Urothelium cell line (cell line): Measurements from ENCODE around the gene MOAP1.
"Not testable (repeated sequence)": the region's sequence is repeated elsewhere in the genome, so short reads cannot be mapped to it uniquely, and the experiment has no call there.

Source experiments
- DNase-seq: peaks from one replicate; pipeline ENCODE4 v3.0.0; 2011; ENCODE audit warnings: low spot score, mixed read lengths
- FAIRE-seq: peaks from 2 replicates; lab custom pipeline; 2011; peaks lifted over from hg19 to GRCh38; lab: Jason Lieb, UNC

The MOAP1 gene, protein sequence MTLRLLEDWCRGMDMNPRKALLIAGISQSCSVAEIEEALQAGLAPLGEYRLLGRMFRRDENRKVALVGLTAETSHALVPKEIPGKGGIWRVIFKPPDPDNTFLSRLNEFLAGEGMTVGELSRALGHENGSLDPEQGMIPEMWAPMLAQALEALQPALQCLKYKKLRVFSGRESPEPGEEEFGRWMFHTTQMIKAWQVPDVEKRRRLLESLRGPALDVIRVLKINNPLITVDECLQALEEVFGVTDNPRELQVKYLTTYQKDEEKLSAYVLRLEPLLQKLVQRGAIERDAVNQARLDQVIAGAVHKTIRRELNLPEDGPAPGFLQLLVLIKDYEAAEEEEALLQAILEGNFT

DNA sequence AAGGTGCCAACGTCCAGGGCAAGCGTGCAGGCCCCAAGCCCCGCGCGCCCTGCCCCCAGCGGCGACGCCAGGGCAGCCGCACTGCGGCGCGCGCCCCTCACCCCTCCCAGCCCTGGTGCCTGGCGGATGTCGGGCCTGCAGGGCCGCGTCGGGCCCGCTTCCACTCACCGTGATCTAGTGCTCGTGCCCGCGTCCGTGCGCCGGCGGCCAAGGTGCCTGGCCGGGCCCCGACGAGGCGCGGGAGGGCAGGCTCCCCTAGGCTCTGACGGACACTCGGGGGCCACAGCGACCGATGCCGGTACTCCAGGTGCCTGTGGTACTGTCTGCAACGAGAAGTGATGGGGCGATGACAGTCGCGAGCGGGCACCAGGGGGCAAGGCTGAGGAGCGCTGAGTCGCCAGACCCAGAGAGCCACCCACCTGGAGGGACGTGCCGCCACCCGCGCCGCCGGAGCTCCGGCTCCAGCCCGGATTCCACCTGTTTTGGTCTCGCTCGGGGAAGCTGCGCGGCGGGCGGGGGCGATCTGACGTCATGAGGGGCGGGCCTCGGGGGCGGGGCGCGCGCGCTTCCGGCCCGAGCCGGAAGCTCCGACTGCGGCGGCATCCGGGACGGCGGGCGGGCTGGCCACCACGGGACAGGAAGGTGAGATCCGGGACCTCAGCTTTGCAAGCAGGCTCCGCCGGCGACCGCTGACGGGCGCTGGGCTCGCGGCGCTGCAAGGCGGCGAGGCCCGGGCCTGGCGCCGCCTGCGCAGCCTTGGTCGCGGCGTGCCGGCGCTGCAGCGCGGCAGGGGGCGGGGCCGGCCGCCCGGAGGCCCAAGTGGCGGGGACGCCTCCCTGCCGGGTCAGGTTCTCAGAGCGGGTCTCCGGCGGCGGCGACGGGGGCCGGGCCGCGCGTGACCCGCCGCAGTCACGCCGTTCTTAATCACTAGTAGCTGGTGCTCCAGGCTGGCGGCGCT lies at the start of gene MOAP1, which contains the start of gene LYSET:
TSS of gene MOAP1 (minus strand) at position 507 of the 958 bp plus-strand sequence. CDS start 655 bp downstream, outside the sequence.
TSS of gene LYSET (plus strand) at position 927 of the 958 bp plus-strand sequence. CDS start 89 bp downstream, outside the sequence.
- FAIRE-seq, result no peak
- DNase-seq, result peak; percentile 85

GRCh38 chr14:93233078-93233477 lies 48.4 kb upstream of the MOAP1 start:
- not testable (repeated sequence) for DNase-seq, FAIRE-seq

GRCh38 chr14:93232159-93232558 lies 47.5 kb upstream of the MOAP1 start:
- DNase-seq, result no peak
- FAIRE-seq, result no peak

DNA sequence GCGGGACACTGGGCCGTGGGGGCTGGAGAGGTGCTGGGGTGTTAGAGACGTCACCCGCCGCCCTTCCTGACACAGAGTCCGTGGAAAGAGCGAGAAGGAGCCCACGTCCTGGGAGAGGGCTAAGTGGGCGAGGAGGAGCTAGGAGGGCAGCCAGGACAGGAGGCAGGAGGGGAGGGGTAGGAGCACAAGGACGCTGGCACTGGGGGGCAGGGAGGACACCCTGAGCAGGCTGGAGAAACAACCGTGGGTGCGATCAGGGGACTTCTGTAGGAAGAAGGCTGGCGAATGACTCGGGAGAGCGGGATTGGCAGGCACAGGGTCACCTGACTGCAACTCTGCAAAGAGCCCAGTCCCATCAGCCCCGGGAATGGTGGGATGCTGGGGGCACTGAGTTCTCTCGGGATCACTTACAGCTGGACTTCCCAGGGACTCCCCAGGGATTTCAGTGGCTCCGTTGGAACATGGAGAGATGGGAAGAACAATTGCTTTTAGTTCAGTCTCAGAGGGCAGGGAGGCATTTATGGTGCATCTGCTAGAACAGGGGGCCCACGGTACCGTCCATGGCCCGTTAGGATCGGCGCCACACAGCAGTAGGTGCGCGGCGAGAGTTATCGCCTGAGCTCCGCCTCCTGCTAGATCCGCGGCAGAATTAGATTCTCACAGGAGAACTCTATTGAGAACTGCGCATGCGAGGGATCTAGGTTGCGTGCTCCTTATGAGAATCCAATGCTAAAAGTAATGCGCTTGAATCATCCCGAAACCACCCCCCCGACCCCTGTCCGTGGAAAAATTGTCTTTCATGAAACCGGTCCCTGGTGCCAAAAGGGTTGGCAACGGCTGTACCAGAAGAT lies 46.7 kb upstream of the MOAP1 start:
- DNase-seq, result no peak
- FAIRE-seq, result no peak

DNA sequence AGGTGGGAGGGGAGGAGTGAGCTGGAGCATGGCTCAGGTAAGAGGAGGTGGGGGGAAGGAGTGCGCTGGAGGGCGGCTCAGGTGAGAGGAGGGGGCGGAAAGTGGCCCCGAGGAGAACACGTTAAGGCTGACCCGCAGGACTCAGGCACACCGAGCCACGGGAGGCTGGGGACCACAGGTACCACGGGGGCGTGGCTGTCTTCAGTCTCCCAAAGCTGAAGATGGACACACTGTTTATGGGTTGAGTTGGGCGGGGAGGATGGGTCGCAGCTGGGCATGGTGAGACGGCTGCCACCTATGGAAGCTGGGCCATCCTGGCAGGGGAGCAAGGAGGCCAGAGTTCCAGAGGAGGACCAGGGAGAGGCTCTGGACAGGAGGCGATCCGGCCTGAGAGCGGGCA lies 45.8 kb upstream of the MOAP1 start:
- no peak for FAIRE-seq
- DNase-seq, result no peak

GRCh38 chr14:93228550-93228949 lies 43.9 kb upstream of the MOAP1 start:
- DNase-seq (no peak), FAIRE-seq (no peak)

DNA sequence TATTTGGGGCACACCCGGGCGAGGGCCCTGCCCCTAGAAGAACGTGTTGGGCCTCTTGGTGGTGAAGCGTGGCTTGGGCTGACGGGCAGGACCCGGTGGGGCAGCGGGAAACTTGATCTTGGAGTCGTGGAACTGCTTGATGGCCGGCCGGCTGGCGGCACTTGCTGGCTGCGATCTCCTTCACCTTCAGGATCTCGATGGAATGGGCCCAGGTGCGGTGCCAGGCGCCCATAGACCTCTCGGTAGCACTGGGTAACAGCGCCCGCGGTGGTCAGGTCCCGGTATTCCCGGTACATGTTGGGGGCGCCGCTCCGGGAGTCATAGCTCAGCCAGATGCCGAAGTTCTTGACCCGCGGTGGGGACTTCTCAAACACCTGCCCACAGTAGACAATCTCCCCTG lies 38.9 kb upstream of the MOAP1 start:
- DNase-seq (no peak), FAIRE-seq (no peak)

GRCh38 chr14:93220509-93220908 lies 35.8 kb upstream of the MOAP1 start:
- FAIRE-seq (no peak), DNase-seq (no peak)

- DNase-seq (no peak), FAIRE-seq (no peak)
Measured at GRCh38 chr14:93219103-93219726, 34.5 kb upstream of the MOAP1 start.

GRCh38 chr14:93214598-93214997 lies 29.9 kb upstream of the MOAP1 start:
- FAIRE-seq (no peak), DNase-seq (no peak)

DNA sequence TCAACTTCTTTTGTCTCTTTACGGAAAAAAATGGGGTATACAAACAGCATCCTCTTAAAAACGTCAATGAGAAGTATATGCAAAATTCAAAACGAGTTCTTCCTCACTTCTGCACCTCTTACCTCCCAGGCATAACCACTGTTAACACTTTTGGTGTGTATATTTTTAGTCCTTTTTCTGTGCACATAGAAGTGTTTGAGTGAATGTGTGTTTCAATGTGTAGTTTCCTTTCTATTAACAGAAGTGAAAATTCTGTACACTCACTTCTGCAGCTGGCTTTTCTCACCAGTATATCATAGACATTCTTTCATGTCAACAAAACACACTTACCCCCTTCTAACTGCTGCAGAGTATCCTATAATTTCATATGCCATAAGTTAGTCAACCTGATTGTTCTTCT lies 27.7 kb upstream of the MOAP1 start:
- no peak for FAIRE-seq
- DNase-seq, result no peak

DNA sequence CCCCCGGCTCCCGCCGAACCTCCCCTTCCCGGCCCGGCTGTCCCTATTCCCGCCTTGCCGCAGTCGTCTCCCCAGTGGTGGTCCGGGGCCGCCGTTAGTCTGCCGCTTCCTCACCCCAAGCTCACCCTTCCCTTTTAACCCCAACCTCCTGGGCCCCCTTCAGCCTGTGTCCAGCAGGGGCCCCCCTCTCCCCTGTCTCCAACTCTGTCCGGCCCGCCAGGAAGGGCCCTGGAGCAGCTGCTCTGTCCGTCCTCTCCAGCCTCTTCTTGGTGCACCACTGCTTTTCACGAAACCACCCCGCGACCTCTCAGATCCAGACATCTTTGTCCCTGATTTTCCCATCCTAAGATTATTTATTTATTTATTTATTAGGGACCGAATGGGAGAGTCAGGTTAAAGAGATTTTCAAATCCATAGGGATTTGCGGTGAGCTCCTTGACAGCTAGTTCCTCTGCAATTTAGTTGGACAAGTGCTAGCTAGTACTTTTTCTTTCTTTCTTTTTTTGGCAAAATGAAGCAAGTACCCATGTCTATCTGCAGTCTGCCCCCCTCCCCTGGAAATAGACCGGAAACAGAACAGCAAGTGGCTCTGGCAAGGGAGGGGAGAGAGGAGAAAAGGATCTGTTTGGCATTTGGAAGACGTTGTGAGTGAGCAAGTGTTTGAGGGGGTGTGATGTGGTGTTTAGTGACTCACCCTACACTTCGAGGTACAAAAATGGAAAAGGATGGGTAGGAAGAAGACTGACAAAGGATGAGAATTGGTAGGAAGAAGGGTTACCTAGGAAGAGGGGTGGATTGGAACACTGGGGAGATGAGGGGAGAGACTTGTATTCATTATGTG lies 23.0 kb upstream of the MOAP1 start:
- FAIRE-seq, result no peak
- DNase-seq, result peak; percentile 36

- DNase-seq (peak; percentile 91), FAIRE-seq (no peak)
Measured at GRCh38 chr14:93206793-93207467, 22.2 kb upstream of the MOAP1 start, which contains the start of the genes GON7 and UBR7. Gene GON7 (minus strand): TSS chr14:93207065. CDS start chr14:93207037, 28 bp downstream. Gene UBR7 (plus strand): TSS chr14:93207256. CDS start chr14:93207292, 36 bp downstream.

- FAIRE-seq (no peak), DNase-seq (no peak)
Measured at GRCh38 chr14:93201155-93201704, 16.5 kb upstream of the MOAP1 start.

DNA sequence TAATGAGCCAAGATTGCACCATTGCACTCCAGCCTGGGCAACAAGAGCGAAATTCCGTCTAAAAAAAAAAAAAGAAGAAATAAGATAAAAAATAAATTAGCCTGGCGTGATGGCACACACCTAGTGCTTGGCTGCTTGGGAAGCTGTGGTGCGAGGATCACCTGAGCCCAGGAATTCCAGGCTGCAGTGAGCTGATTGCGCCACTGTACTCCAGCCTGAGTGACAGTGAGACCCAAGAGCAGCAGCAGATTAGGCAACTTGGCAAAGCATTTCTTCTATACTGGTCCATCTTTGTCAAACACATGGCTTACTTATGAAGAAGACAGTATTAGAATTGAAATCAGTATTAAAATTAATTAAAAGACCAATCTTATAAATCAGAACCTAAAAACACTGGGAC lies 15.9 kb upstream of the MOAP1 start:
- no peak for FAIRE-seq
- no peak for DNase-seq

- DNase-seq (no peak), FAIRE-seq (no peak)
Measured at GRCh38 chr14:93199031-93199430, 14.3 kb upstream of the MOAP1 start.

DNA sequence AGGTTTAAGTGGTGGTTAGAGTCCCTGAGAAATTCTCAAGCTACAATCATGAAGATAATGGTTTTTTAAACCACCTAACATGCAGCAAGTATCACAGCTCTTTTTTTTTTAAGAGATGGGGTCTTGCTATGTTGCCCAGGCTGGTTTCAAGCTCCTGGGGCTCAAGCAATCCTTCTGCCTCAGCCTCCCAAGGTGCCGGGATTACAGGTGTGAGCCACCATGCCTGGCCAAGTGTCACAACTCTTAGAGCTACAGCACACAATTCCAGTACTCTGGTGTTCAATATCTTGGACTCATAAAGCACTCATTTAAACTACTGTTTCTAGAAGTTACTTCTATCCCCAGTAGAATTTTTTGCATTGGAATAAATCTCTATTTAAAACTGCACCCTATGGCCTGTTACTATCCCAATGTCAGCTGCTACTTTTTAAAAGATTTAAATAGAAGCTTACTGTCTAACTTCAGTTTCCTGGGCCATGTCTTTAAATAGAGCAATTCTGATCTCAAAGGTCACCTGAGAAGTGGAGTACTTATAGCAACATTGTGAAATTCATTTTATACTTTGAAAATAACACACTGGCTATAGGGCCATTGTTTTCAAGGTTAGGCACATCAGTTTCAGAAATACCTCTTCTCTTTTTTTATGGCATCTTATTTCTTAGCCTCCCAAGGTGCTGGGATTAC lies 10.8 kb upstream of the MOAP1 start:
- FAIRE-seq (no peak), DNase-seq (no peak)

DNA sequence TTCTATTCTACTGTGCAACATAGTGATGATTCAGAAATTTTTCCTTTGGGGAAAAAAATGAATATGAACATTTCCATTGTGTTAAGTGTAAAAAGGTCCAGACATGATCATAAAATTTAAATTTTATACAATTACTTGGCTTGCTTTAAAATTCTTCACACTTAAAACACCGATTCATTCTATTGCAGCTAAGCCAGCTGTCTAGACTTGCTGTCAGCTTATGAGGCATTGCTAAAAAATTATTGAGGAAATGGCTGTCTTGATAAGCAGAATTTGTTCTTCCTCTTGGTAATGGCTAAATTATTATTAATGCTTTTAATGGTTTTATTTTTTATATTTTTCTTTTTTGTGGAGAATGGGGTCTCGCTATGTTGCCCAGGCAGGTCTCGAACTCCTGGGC lies 2.3 kb upstream of the MOAP1 start:
- DNase-seq (no peak), FAIRE-seq (no peak)
